IMR-90 (cell line): ENCODE results near the gene NCLN. TPM values are rescaled to one million over a fixed set of nuclear protein-coding genes. Genes with fewer than 3 reads are reported as not detected.

Experiments used
- ATAC-seq: fragments of 200-7000 bp; cut with Tn5 transposase; 2 replicates; pipeline ENCODE4 v1.9.1; 2020; ENCODE audit warnings: low read depth, mild to moderate bottlenecking, moderate library complexity
- BruUV-seq: library from RNA; stranded (reverse); fragments of 400-500 nt; replicated peaks from 2 replicates; lab custom pipeline; 2021; lab: Mats Ljungman, UMichigan
- CTCF ChIA-PET: fragments of 300-600 bp; formaldehyde crosslinking; extraction: SDS; loops from one replicate; lab custom pipeline; 2021; ENCODE audit warnings: antibody characterized with exemption; lab: Yijun Ruan, JAX
- POLR2A ChIA-PET: fragments of 300-600 bp; sonication (Branson Sonifier 250); formaldehyde crosslinking; loops from one replicate; lab custom pipeline; 2022; ENCODE audit warnings: antibody characterized with exemption; ENCODE audit not compliant: unreplicated experiment; lab: Charles Lee
- DNase-seq: peaks from one replicate; pipeline ENCODE4 v3.0.0; 2013
- H2AFZ ChIP-seq: replicated peaks from 2 replicates; pipeline ENCODE3; 2013; ENCODE audit warnings: low read length, mild to moderate bottlenecking; ENCODE audit not compliant: poor library complexity
- H2AK5ac ChIP-seq: 2 replicates; pipeline ENCODE4 v1.6.1; 2013; ENCODE audit warnings: low read depth, low read length, inconsistent platforms
- H2AK9ac ChIP-seq: replicated peaks from 2 replicates; pipeline ENCODE3; 2013; ENCODE audit warnings: mild to moderate bottlenecking, low read depth, low read length, moderate library complexity; ENCODE audit not compliant: poor library complexity
- H2BK120ac ChIP-seq: 2 replicates; pipeline ENCODE4 v1.6.1; 2013; ENCODE audit warnings: low read depth, low read length, inconsistent platforms
- H2BK15ac ChIP-seq: 3 replicates; pipeline ENCODE4 v1.6.1; 2013; ENCODE audit warnings: low read depth, low read length, inconsistent platforms
- H2BK20ac ChIP-seq: 2 replicates; pipeline ENCODE4 v1.6.1; 2013; ENCODE audit warnings: low read depth, mild to moderate bottlenecking, inconsistent platforms, low read length, moderate library complexity
- H2BK5ac ChIP-seq: 2 replicates; pipeline ENCODE4 v1.6.1; 2013; ENCODE audit warnings: mild to moderate bottlenecking, low read depth, low read length, inconsistent platforms; ENCODE audit not compliant: poor library complexity, severe bottlenecking
- H3K14ac ChIP-seq: replicated peaks from 2 replicates; pipeline ENCODE4 v1.6.1; 2013; ENCODE audit warnings: low read depth, low read length, inconsistent platforms
- H3K18ac ChIP-seq: 2 replicates; pipeline ENCODE4 v1.6.1; 2013; ENCODE audit warnings: low read depth, low read length, control low read depth
- H3K23ac ChIP-seq: 2 replicates; pipeline ENCODE4 v1.6.1; 2013; ENCODE audit warnings: low read depth, low read length, inconsistent platforms
- H3K27ac ChIP-seq: 2 replicates; pipeline ENCODE4 v1.5.1; 2013; ENCODE audit warnings: mild to moderate bottlenecking, control low read depth, low read length; ENCODE audit not compliant: insufficient read depth
- H3K27me3 ChIP-seq: 2 replicates; pipeline ENCODE4 v1.6.1; 2013; ENCODE audit warnings: low read length; ENCODE audit not compliant: control insufficient read depth, insufficient read depth
- H3K36me3 ChIP-seq: 2 replicates; pipeline ENCODE4 v1.6.1; 2013; ENCODE audit warnings: low read length, mixed read lengths; ENCODE audit not compliant: control insufficient read depth, insufficient read depth
- H3K4ac ChIP-seq: 2 replicates; pipeline ENCODE4 v1.6.1; 2013; ENCODE audit warnings: low read depth, low read length, inconsistent platforms
- H3K4me1 ChIP-seq: 2 replicates; pipeline ENCODE4 v1.6.1; 2013; ENCODE audit warnings: low read length, mixed read lengths; ENCODE audit not compliant: control insufficient read depth, insufficient read depth
- H3K4me2 ChIP-seq: 2 replicates; pipeline ENCODE4 v1.6.1; 2013; ENCODE audit warnings: low read depth, mild to moderate bottlenecking, control low read depth, low read length, moderate library complexity
- H3K4me3 ChIP-seq: 2 replicates; pipeline ENCODE4 v1.5.1; 2013; ENCODE audit warnings: low read depth, mild to moderate bottlenecking, control low read depth, low read length, moderate library complexity; ENCODE audit not compliant: insufficient read depth
- H3K56ac ChIP-seq: 2 replicates; pipeline ENCODE4 v1.6.1; 2013; ENCODE audit warnings: low read length, inconsistent platforms; ENCODE audit not compliant: insufficient read depth; ENCODE audit errors: extremely low read depth
- H3K79me1 ChIP-seq, 2 experiments: 2 replicates each; pipeline ENCODE4 v1.6.1; 2013; ENCODE audit warnings: low read length in 2 of 2, inconsistent platforms in 1 of 2, low read depth in 1 of 2
- H3K9ac ChIP-seq: 2 replicates; pipeline ENCODE4 v1.6.1; 2013; ENCODE audit warnings: low read depth, low read length, control low read depth
- H3K9me1 ChIP-seq: 2 replicates; pipeline ENCODE4 v1.6.1; 2013; ENCODE audit warnings: low read length, inconsistent platforms; ENCODE audit not compliant: insufficient read depth
- H3K9me3 ChIP-seq: 2 replicates; pipeline ENCODE4 v1.6.1; 2013; ENCODE audit warnings: low read length; ENCODE audit not compliant: control insufficient read depth, insufficient read depth
- H4K20me1 ChIP-seq: 2 replicates; pipeline ENCODE4 v1.6.1; 2013; ENCODE audit warnings: low read length, inconsistent platforms; ENCODE audit not compliant: insufficient read depth
- H4K5ac ChIP-seq: 2 replicates; pipeline ENCODE4 v1.6.1; 2013; ENCODE audit warnings: mild to moderate bottlenecking, low read depth, low read length, control low read depth
- H4K8ac ChIP-seq, 2 experiments: 2 replicates each; pipeline ENCODE4 v1.6.1; 2013; ENCODE audit warnings: low read depth in 2 of 2, low read length in 2 of 2, control low read depth in 1 of 2, inconsistent platforms in 1 of 2
- H4K91ac ChIP-seq: 2 replicates; pipeline ENCODE4 v1.6.1; 2013; ENCODE audit warnings: low read depth, low read length, inconsistent platforms; ENCODE audit not compliant: insufficient read depth
- CEBPB ChIP-seq: IDR thresholded peaks from 2 replicates; pipeline ENCODE4 v1.6.1; 2012; ENCODE audit warnings: low read depth, low read length, improper control_type of control experiment
- CHD1 ChIP-seq: IDR thresholded peaks from 2 replicates; pipeline ENCODE4 v1.6.1; 2012; ENCODE audit warnings: low read depth, low read length, improper control_type of control experiment
- MAFK ChIP-seq: IDR thresholded peaks from 2 replicates; pipeline ENCODE4 v1.6.1; 2012; ENCODE audit warnings: low read depth, low read length, improper control_type of control experiment
- MXI1 ChIP-seq: IDR thresholded peaks from 2 replicates; pipeline ENCODE4 v1.6.1; 2012; ENCODE audit warnings: low read depth, mild to moderate bottlenecking, low read length, moderate library complexity, borderline replicate concordance
- NFE2L2 ChIP-seq: fragments of 150-350 bp; IDR thresholded peaks from 2 replicates; pipeline ENCODE4 v1.6.1; 2016; ENCODE audit warnings: low read depth, mild to moderate bottlenecking, low read length
- RAD21 ChIP-seq: IDR thresholded peaks from 2 replicates; pipeline ENCODE4 v1.6.1; 2012; ENCODE audit warnings: low read length, improper control_type of control experiment
- SMC3 ChIP-seq: fragments of 150-350 bp; IDR thresholded peaks from 2 replicates; pipeline ENCODE4 v1.6.1; 2016; ENCODE audit warnings: low read depth, mild to moderate bottlenecking, antibody characterized with exemption, low read length, moderate library complexity
- WGBS, 2 experiments: methylation state at CpG; one replicate each; pipeline versions ENCODE4 v1.1.5 to v1.1.7; 2013; ENCODE audit warnings: missing lambda C conversion rate in 2 of 2; ENCODE audit not compliant: insufficient read length in 1 of 2; ENCODE audit errors: extremely low coverage in 2 of 2; 5-methylcytosine and 5-hydroxymethylcytosine counted together
- dilution Hi-C: fragments of 300-500 bp; cut with HindIII; formaldehyde crosslinking; loops from one replicate; pipeline ENCODE4 v1.14.3; 2018; ENCODE audit warnings: low sequenced_read_pairs; ENCODE audit not compliant: unreplicated experiment
- in situ Hi-C: fragments of 300-500 bp; cut with MboI; formaldehyde crosslinking; loops from 3 replicates; pipeline ENCODE4 v1.14.3; 2019; ENCODE audit warnings: low sequenced_read_pairs, inconsistent platforms, mixed read lengths
- intact Hi-C: fragments of 100-400 bp; cut with micrococcal nuclease; formaldehyde crosslinking; loops from 2 replicates; pipeline ENCODE4 v1.10.0; 2022
- polyA plus RNA-seq, 3 experiments: library from polyadenylated mRNA; depleted of rRNA; stranded (reverse); fragments of >200 nt; gene quantifications; 2 replicates each; pipeline ENCODE4 v1.2.3, GENCODE V29; 2012; ENCODE audit warnings: low replicate concordance in 1 of 3
- total RNA-seq: library from RNA; depleted of rRNA; stranded (reverse); fragments of >200 nt; gene quantifications from 2 replicates; pipeline ENCODE4 v1.2.3, GENCODE V29; 2012
- TF ChIP-seq, protein P1 (sequence below): fragments of 150-350 bp; IDR thresholded peaks from 2 replicates; pipeline ENCODE4 v1.6.1; 2016; ENCODE audit warnings: low read depth, mild to moderate bottlenecking, low read length, moderate library complexity, borderline replicate concordance
- TF ChIP-seq, protein P2 (sequence below): fragments of 150-350 bp; IDR thresholded peaks from 2 replicates; pipeline ENCODE4 v1.6.1; 2017; ENCODE audit warnings: mild to moderate bottlenecking, antibody characterized with exemption, low read length, low read depth

The NCLN gene
- total and polyA plus RNA-seq, 2 of the 4 experiments (the other 2 are of a cell fraction): 32.8 to 90.8 TPM

DNA sequence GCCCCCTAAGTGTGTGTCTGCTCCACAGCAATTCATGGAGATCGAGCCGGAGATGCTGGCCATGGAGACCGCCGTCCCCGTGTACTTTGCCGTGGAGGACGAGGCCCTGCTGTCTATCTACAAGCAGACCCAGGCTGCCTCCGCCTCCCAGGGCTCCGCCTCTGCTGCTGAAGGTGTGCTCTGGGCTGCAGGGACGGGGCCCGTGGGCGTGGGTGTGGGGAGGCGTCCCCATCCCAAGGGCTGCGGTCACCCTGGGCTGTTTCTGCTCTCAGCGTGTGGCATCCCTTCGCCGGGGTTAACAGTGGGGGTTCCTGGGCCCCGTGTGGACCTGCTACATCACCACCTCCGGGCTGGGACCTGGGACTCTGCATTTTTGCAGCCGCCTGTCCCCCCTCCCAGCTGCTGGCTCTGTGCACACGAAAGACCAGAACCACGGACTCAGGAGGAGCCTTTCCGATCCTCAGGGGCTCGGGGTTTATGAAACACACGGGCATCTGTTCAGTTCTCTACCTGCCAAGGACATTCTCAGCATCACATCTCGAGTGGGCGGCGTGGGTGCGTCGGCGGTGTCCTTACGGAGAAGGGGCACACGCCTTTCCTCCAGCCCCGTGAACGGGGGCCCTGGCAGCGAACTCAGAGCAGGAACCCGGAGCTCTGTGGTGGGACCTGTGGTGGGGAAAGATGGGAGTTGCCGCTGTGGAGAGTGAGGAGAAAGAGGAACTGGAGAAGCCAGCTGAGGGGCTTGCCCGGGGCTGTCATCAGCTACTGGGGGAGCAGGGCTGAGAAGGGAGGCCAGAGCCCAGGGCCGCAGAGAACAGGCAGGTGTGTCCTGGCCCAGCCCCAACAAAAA lies 7.8 kb downstream of the NCLN start:
- no peak overlapping the region for H2AK9ac ChIP-seq
- no peak overlapping the region for H2BK15ac ChIP-seq
- H3K27ac ChIP-seq: no peak overlapping the region
- 97% methylated on average over 7 of the region's 40 CpGs; no CpG with 5 or more reads in 1 of the 2 experiments for WGBS, 2 experiments
- H3K4me1 ChIP-seq: no peaks in the 10 kb centered on the region
- H3K18ac ChIP-seq: no peak overlapping the region
- no peak overlapping the region for H2AFZ ChIP-seq
- H3K9ac ChIP-seq: no peak overlapping the region
- no TSS peak for BruUV-seq
- H3K27me3 ChIP-seq: no peaks in the 10 kb centered on the region
- ChIA-PET POLR2A (no interaction called here), CTCF (no interaction called here)
- ATAC-seq (no peak), DNase-seq (no peak)
- no peak overlapping the region for H3K4me2 ChIP-seq
- no peak overlapping the region for H3K56ac ChIP-seq
- no peaks in the 10 kb centered on the region for H3K9me3 ChIP-seq
- H3K9me1 ChIP-seq: no peaks in the 10 kb centered on the region
- H3K14ac ChIP-seq: no peak overlapping the region
- in situ Hi-C loops (no loop called here), dilution Hi-C loops (no loop called here), intact Hi-C loops (no loop called here)
- H4K20me1 ChIP-seq: peaks cover 36% of the 10 kb centered on the region
- no peak overlapping the region for H2AK5ac ChIP-seq
- no peak overlapping the region for H4K8ac ChIP-seq
- no peak overlapping the region for H2BK120ac ChIP-seq
- no peak overlapping the region for H3K4me3 ChIP-seq
- H3K36me3 ChIP-seq: peaks cover 20% of the 10 kb centered on the region
- H3K79me1 ChIP-seq: peaks cover 5 to 45% of the 10 kb centered on the region in 2 experiments; a peak in 2 of 4 replicates
- H3K4ac ChIP-seq: no peak overlapping the region
- no peak overlapping the region for H3K23ac ChIP-seq
- H4K5ac ChIP-seq: no peak overlapping the region
- no peak overlapping the region for H2BK5ac ChIP-seq
- no peak overlapping the region for H2BK20ac ChIP-seq
- TF ChIP-seq RAD21 (no peak), MXI1 (no peak), SMC3 (no peak), NFE2L2 (no peak), MAFK (no peak), CHD1 (no peak), CEBPB (no peak)
- TF ChIP-seq, protein P1, sequence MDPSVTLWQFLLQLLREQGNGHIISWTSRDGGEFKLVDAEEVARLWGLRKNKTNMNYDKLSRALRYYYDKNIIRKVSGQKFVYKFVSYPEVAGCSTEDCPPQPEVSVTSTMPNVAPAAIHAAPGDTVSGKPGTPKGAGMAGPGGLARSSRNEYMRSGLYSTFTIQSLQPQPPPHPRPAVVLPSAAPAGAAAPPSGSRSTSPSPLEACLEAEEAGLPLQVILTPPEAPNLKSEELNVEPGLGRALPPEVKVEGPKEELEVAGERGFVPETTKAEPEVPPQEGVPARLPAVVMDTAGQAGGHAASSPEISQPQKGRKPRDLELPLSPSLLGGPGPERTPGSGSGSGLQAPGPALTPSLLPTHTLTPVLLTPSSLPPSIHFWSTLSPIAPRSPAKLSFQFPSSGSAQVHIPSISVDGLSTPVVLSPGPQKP: no peak
- TF ChIP-seq, protein P2, sequence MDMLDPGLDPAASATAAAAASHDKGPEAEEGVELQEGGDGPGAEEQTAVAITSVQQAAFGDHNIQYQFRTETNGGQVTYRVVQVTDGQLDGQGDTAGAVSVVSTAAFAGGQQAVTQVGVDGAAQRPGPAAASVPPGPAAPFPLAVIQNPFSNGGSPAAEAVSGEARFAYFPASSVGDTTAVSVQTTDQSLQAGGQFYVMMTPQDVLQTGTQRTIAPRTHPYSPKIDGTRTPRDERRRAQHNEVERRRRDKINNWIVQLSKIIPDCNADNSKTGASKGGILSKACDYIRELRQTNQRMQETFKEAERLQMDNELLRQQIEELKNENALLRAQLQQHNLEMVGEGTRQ: no peak
- H4K91ac ChIP-seq: no peak overlapping the region
